Suppressor macrophage treated with lipopolysaccharide for 4 hours (primary cell): ENCODE data around the gene RFX8.

Experiments
- DNase-seq: peaks from one replicate; pipeline ENCODE4 v3.0.0-alpha.2; 2020

RFX8 gene

GRCh38 chr2:101405351-101405899 is 69.5 kb downstream of the RFX8 start:
- peak; percentile 55 for DNase-seq

- DNase-seq, result no peak
Measured at GRCh38 chr2:101403745-101404144, 71.2 kb downstream of the RFX8 start.

GRCh38 chr2:101402630-101403029 is 72.3 kb downstream of the RFX8 start:
- no peak for DNase-seq

- no peak for DNase-seq
Measured at GRCh38 chr2:101401906-101402305, 73.0 kb downstream of the RFX8 start.

GRCh38 chr2:101401326-101401665 is 73.6 kb downstream of the RFX8 start:
- DNase-seq, result no peak

GRCh38 chr2:101400506-101401325 is 74.2 kb downstream of the RFX8 start:
- DNase-seq, result no peak

GRCh38 chr2:101400048-101400447 is 74.9 kb downstream of the RFX8 start:
- DNase-seq, result peak; percentile 78

GRCh38 chr2:101399021-101399799 is 75.7 kb downstream of the RFX8 start:
- peak; percentile 67 for DNase-seq

GRCh38 chr2:101398116-101398821 is 76.6 kb downstream of the RFX8 start:
- peak; percentile 39 for DNase-seq

- peak; percentile 72 for DNase-seq
Measured at GRCh38 chr2:101396316-101396717, 78.6 kb downstream of the RFX8 start.

- peak; percentile 51 for DNase-seq
Measured at GRCh38 chr2:101395545-101396315, 79.2 kb downstream of the RFX8 start.

- DNase-seq, result no peak
Measured at GRCh38 chr2:101388232-101388631, 86.7 kb downstream of the RFX8 start.

- DNase-seq, result peak; percentile 76
Measured at GRCh38 chr2:101387151-101387834, 87.6 kb downstream of the RFX8 start, which contains the start of gene CREG2. Gene CREG2 (minus strand): TSS chr2:101387503. CDS start chr2:101387457, 46 bp downstream.

GRCh38 chr2:101386599-101387150 is 88.2 kb downstream of the RFX8 start:
- no peak for DNase-seq

GRCh38 chr2:101383016-101383541 is 91.8 kb downstream of the RFX8 start:
- DNase-seq, result no peak

GRCh38 chr2:101382442-101382841 is 92.5 kb downstream of the RFX8 start:
- no peak for DNase-seq

- peak; percentile 60 for DNase-seq
Measured at GRCh38 chr2:101380376-101380775, 94.5 kb downstream of the RFX8 start.

- DNase-seq, result no peak
Measured at GRCh38 chr2:101379091-101379490, 95.8 kb downstream of the RFX8 start.

- no peak for DNase-seq
Measured at GRCh38 chr2:101375653-101376052, 99.3 kb downstream of the RFX8 start.

GRCh38 chr2:101374821-101375561 is 99.9 kb downstream of the RFX8 start:
- no peak for DNase-seq
